NCI-H2196 (cell line): ENCODE measurements around the gene HRAS.

Experiments used
- DNase-seq: peaks from one replicate; lab custom pipeline; 2025; ENCODE audit not compliant: unreplicated experiment; lab: John Stamatoyannopoulos, UW

HRAS gene

GRCh38 chr11:567629-568292 is 32.4 kb upstream of the HRAS start:
- DNase-seq = no peak

GRCh38 chr11:567011-567628 is 31.7 kb upstream of the HRAS start:
- DNase-seq = no peak

- no peak for DNase-seq
Measured at GRCh38 chr11:565921-566509, 30.6 kb upstream of the HRAS start.

GRCh38 chr11:563812-564578 is 28.6 kb upstream of the HRAS start:
- no peak for DNase-seq

DNA sequence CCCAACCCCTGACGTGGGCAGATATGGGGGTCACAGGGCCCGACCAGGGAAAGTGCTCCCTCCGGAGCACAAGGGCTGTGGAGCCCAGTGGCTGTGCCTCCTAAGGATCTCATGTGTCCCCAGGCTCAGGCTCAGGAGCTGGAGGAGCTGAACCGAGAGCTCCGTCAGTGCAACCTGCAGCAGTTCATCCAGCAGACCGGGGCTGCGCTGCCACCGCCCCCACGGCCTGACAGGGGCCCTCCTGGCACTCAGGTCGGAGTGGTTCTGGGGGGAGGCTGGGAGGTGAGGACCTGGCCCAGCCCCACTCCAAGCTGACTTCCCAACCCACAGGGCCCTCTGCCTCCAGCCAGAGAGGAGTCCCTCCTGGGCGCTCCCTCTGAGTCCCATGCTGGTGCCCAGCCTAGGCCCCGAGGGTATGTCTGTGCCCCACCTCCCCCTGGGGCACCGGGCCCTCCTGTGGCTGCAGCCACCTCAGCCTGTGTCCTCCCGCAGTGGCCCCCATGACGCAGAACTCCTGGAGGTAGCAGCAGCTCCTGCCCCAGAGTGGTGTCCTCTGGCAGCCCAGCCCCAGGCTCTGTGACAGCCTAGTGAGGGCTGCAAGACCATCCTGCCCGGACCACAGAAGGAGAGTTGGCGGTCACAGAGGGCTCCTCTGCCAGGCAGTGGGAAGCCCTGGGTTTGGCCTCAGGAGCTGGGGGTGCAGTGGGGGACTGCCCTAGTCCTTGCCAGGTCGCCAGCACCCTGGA is 27.9 kb upstream of the HRAS start:
- DNase-seq = no peak

- no peak for DNase-seq
Measured at GRCh38 chr11:562046-562645, 26.8 kb upstream of the HRAS start.

DNA sequence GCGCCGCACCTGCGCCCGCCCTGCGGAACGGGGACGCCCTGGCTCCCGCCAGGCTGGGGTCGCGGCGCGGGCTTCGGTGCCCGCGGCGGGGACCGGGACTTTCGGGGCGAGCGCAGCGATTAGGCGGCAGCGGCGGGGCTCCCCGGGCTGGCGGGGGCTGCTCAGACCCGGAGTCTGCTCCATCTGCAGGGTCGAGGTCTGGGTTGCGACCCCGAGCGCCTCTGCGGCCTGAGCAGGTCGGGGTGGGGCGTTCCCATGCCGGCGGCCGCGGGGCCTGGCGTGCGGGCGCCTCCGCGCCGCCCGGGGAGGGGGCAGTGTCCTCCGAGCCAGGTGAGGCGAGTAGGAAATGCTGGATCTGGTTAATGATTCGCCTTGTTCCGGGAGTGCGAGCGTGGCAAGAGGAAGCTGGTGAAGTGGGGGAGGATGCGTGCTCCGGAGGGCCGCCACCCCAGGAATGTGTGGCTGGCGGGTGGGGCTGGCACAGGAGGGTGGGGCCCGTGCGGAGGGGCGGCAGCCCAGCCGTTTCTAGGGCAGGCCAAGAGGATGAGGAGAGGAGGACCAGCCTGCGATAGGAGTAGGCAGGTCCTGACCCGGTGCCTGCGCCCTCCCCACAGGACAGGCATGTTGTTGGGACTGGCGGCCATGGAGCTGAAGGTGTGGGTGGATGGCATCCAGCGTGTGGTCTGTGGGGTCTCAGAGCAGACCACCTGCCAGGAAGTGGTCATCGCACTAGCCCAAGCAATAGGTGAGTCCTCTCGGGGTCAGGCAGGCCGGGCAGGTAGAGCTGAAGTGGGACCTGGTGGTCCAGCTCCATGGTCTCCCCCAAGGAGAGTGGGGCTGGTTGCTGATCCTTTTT is 26.0 kb upstream of the HRAS start:
- peak; percentile 61 for DNase-seq

DNA sequence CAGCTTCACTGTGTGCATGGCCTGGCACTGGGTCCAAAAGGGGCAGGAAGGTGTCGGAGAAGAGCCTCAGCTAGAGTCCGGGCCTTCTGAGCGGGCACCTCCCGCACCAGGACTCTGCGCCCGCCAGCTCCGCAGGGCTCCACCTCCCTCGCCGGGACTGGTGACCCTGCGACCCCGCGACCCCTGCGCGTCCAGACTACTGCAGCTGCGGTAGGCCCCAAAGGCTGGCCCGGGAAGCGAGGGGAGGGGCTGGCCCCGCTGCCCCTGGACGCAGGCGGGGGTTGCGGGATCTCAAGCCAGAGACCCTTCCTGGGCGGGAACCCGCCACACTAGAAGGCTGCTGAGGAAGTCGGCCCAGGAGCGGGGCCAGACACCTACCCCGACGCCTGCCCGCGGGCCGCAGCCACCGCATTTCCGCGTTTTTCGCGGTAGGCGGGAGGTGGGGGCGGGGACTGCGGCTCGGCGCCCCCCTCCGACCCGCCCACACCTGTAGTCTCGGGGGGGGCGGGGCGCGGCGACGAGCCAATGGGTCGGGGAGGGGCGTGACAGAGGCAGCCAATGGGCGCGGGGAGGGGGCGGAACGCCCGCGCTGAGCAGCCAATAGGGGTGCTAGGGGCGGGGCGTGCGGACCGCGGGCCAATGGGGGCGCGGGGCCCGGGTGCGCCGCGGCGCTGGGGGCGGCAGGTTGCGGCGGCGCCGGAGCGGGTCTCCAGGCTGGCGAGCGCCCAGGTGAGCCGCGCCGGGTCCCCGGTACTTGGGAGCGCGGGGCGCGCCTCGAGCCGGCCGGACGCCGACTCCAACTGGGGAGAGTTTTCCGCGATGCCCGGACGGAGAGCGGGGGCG is 25.1 kb upstream of the HRAS start, which contains the start of the genes LMNTD2 and RASSF7:
TSS of gene LMNTD2 (minus strand) at position 434 of the 843 bp plus-strand sequence. CDS start at position 412, 22 bp downstream.
TSS of gene RASSF7 (plus strand) at position 666 of the 843 bp plus-strand sequence. CDS start 799 bp downstream, outside the sequence.
- peak; percentile 94 for DNase-seq

DNA sequence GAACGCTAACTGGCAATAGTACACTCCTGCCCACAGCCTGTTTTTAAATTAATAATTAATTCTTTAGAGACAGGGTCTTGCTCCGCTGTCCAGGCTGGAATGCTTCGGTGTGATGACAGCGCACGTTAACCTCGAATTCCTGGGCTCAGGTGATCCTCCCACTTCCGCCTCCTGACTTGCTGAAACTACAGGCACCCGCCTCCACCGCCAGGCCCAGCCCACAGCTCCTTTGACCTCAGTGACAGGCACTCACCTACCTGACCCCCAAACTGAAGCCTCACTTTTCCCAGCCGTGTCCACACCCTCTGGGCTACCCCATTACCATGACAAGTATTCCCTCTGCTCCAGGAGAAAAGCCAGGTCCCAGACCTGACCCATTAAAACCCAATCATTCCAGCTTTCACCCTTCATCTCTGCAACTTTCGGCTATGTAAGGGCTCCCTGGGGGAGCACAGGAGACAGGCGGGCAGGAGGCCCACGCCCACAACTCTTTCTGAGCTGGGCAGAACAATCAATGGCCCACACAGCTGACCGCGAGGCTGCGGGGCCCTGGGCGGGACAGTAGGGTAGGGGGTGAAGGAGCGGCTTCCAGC is 24.4 kb upstream of the HRAS start:
- DNase-seq = no peak

- DNase-seq = no peak
Measured at GRCh38 chr11:559020-559620, 23.7 kb upstream of the HRAS start.

GRCh38 chr11:558503-558902 is 23.1 kb upstream of the HRAS start:
- no peak for DNase-seq

DNA sequence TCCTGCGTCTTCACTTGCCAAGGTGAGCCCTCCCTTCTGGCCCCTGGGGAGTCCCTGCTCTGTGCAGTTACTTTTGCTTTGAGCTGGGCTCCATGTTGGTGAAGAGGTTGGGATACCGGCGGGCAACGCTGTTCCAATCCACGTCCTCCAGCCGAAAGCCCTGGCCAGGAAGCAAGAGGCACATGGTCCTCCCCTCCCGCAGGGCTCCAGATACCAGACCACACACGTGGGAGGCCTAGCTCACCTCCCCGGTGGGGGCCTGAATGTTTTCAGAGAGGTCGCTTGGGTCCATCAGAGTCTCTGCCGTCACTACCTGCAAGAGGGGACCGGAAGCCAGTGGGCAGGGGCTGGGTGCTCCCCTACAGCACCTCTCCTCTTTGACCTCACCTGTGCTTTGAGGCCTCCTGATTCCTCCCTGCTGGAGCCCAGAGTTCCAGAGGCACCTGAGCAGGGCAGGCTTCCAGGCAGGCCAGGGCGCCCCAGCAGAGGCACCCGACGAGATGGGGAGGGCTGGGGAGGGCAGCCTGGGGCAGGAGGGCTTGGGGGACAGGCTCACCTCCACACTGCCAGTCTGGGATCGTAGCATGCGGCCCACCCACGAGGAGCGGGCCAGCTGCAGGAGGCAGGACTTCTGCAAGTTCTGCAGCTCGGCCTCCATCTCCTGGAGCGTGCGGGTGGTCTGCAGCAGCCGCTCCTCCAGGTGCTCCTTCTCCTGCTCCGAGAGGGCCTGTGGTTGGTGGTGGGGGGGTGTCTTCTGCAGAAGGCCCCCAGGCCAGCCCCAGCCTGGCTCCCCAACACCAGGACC is 22.2 kb upstream of the HRAS start:
- DNase-seq = no peak

GRCh38 chr11:556662-557256 is 21.4 kb upstream of the HRAS start:
- DNase-seq = no peak

DNA sequence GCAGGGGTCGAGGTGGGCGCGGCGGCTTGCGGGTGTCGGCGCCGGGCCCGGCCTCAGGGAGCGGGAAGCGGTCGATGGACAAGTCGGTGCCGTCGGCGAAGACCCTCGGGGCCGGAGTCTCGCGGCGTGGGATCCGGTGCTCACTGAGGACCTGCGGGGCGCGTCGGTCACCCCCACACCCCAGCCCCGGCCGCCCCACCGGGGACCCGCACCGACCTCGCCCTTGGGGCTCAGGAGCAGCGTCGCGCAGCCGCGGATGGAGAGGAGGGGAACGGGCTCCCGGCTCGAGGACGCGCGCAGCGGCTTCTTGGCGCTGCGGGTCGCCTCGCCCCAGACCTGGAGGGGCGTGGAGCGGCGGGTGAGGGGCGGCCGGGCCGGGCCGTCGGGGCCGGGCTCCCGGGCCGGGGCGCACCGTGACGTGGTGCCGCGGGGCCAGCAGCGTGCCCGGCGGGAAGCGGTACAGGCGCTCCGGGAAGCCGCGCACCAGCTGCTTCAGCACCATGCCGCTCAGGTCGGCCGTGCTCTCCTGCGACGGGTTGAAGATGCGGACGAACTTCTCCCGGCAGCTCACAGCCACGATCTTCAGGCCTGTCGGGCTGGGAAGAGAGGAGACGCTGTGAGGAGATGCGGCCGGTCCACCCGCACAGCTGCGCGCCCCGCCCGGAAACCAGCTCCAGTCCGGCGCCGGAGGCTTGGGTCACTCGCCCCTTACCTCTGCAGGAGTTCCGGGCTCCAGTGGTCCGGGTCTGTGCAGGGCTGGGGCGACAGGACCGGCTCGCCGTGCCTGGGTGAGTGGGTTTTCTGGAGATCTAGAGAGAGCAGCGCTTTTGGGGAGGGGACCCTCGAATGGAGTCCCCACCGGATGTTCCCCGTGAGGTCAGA is 20.6 kb upstream of the HRAS start:
- DNase-seq = no peak

- no peak for DNase-seq
Measured at GRCh38 chr11:555227-555779, 19.9 kb upstream of the HRAS start.
